Erythroblast (primary cell): ENCODE measurements around the gene NEURL1B.

Experiments
- GATA1 ChIP-seq: IDR thresholded peaks from 2 replicates; pipeline ENCODE4 v1.6.1; 2011; ENCODE audit warnings: low read depth, mild to moderate bottlenecking, control low read depth, low read length, moderate library complexity
- POLR2A ChIP-seq: IDR thresholded peaks from 2 replicates; pipeline ENCODE4 v1.6.1; 2011; ENCODE audit warnings: mild to moderate bottlenecking, low read length

- TF ChIP-seq POLR2A, result no peak
- no peak for TF ChIP-seq GATA1
Measured at GRCh38 chr5:172595596-172596455, 45.2 kb upstream of the NEURL1B start.
